ENCODE data around the gene TTC1.

DNA sequence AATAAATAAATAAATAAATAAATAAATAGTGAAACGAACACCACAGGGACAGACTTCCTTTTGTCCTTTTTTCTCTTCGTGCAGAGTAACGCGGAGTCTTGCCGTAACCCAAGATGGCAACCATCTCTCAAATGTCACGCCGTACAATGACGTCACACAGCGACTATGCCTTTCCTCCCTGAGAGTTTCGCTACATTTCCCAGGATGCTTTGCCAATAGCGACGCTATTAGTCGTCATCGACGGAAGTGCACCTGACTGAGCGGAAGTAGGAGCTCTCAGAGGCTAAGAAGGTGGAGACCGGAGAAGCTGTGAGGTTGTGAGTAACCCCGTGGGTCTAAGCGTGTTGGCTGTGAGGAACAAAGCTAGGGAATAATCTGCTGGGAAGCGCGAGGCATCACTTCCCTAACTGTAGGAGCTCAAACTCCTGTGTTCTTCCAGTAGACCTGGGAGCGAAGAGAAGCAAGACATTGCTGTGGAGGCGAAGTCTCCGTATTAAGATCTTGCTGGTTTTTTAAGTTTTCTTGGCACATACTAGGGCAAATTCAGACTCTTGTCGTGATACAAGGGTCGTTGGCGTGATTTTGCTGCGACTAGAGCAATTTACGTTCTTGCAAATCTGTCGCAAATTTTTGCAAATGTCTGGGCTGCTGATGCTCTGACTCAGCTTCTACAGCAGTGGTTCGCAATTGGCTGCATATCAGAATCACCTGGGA, at the start of gene TTC1:
- peak; percentile 77 for TF ChIP-seq POLR2A (IDR thresholded peaks at IDR 0.05)
- TF ChIP-seq, protein P1, sequence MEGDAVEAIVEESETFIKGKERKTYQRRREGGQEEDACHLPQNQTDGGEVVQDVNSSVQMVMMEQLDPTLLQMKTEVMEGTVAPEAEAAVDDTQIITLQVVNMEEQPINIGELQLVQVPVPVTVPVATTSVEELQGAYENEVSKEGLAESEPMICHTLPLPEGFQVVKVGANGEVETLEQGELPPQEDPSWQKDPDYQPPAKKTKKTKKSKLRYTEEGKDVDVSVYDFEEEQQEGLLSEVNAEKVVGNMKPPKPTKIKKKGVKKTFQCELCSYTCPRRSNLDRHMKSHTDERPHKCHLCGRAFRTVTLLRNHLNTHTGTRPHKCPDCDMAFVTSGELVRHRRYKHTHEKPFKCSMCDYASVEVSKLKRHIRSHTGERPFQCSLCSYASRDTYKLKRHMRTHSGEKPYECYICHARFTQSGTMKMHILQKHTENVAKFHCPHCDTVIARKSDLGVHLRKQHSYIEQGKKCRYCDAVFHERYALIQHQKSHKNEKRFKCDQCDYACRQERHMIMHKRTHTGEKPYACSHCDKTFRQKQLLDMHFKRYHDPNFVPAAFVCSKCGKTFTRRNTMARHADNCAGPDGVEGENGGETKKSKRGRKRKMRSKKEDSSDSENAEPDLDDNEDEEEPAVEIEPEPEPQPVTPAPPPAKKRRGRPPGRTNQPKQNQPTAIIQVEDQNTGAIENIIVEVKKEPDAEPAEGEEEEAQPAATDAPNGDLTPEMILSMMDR (IDR thresholded peaks at IDR 0.05) = no peak
